Testis (tissue), 3 donors: ENCODE results near the gene SEMA3F. TPM values are rescaled to one million over a fixed set of nuclear protein-coding genes. Genes with fewer than 3 reads are reported as not detected.

Experiments
- DNase-seq: peaks from one replicate; pipeline ENCODE4 v3.0.0-alpha.2; 2019
- H3K27ac ChIP-seq, 2 donors: fragments of 200-600 bp; sonication (generic); one replicate each; pipeline ENCODE4 v1.5.1; 2019
- H3K27me3 ChIP-seq: fragments of 200-600 bp; sonication (generic); one replicate; pipeline ENCODE4 v1.5.1; 2019
- H3K36me3 ChIP-seq: fragments of 200-600 bp; sonication (generic); one replicate; pipeline ENCODE4 v1.5.1; 2017; ENCODE audit warnings: low read depth; ENCODE audit errors: missing control alignments
- H3K4me1 ChIP-seq: fragments of 200-600 bp; sonication (generic); one replicate; pipeline ENCODE4 v1.5.1; 2019
- H3K4me3 ChIP-seq, 2 donors: fragments of 200-600 bp; sonication (generic); one replicate each; pipeline ENCODE4 v1.5.1; 2017 to 2019
- H3K9me3 ChIP-seq: fragments of 200-600 bp; sonication (generic); one replicate; pipeline ENCODE4 v1.5.1; 2017
- CTCF ChIP-seq, 3 experiments: fragments of 450-650 bp in 2 of 3; fragments of 200-600 bp in 1 of 3; sonication (generic) in 1 of 3; IDR thresholded peaks; one replicate each; pipeline ENCODE4 v1.5.1; 2016 to 2019; ENCODE audit warnings: antibody characterized with exemption in 3 of 3, mild to moderate bottlenecking in 2 of 3, moderate library complexity in 1 of 3
- POLR2A ChIP-seq: fragments of 450-650 bp; IDR thresholded peaks from one replicate; pipeline ENCODE4 v1.6.1; 2017; ENCODE audit warnings: antibody characterized with exemption, mild to moderate bottlenecking, moderate library complexity
- WGBS, 2 donors: methylation state at CpG; one replicate each; pipeline ENCODE4 v1.1.5; 2018; 5-methylcytosine and 5-hydroxymethylcytosine counted together
- intact Hi-C: fragments of 100-400 bp; cut with DNase I; formaldehyde crosslinking; loops from one replicate; pipeline ENCODE4 v1.15.1; 2023; ENCODE audit warnings: low total_unique reads
- polyA plus RNA-seq: library from polyadenylated mRNA; stranded (reverse); fragments of 350-450 nt; fragmentation: Illumina TruSeq; extraction: RNeasy Lipid Tissue Mini Kit (QIAGEN cat#74804); gene quantifications from one replicate; pipeline ENCODE4 v1.2.3, GENCODE V29; 2014; ENCODE audit warnings: low read depth, low replicate concordance; ENCODE audit not compliant: insufficient read depth
- total RNA-seq, 2 donors: library from RNA; depleted of rRNA; stranded (reverse); fragments of >200 nt; gene quantifications; one replicate each; pipeline ENCODE4 v1.2.3, GENCODE V29; 2016

The SEMA3F gene
- total and polyA plus RNA-seq, 3 donors from 2014 or later = 6.9 to 8.3 (median 7.5) TPM

DNA sequence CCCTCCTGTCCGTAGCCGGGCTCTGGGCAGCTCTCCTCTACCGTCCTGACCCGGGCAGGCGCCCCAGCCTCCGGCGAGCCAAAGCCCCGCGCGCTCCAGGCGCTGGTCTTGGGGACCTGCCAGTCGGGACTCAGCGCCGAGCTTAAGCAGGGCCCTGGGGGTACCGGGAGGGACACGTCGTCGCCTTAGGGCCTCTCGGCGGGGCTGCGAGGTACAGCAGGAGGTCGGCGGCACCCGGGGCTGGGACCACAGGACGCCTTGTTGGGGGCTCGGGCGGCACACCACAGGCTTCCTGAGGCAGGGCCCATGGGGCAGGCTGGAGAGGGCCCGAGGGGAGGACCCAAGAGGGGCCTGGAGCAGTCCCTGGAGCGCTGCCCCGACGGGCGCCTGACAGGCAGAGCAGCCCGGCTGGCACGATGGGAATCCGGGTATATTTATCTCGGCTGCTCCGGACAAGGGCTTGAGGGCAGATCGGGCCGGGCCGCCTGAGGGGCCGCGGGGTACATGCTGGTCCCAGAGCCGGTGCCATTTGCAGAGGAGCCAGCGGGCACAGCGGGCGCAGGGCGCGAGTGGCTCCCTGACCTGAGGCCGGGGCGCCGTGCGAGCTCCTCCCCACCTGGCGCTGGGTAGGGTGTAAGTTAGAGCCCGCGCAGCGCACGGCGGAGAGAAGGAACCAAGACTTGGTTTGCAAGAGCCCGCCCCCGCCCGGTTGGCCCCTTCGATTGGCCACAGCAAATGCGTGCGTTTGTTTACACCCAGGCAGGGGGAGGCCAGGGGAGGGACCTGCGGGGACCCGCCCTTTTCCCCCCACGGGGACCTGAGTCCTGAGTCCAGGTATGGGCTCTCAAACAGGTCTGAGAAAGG, 50.5 kb downstream of the SEMA3F start:
- DNase-seq = peak; percentile 51
- Histone ChIP-seq H3K27ac (no peak overlapping the region), H3K9me3 (no peaks in the 10 kb centered on the region), H3K27me3 (no peaks in the 10 kb centered on the region), H3K4me3 (peak overlapping the region; percentile 27 to 58), H3K4me1 (no peaks in the 10 kb centered on the region), H3K36me3 (no peaks in the 10 kb centered on the region)
- no peak for TF ChIP-seq POLR2A
- no peak for TF ChIP-seq CTCF (IDR thresholded peaks at IDR 0.05)
- intact Hi-C loops = no loop called here
- WGBS, 2 donors = 24 to 51% methylated on average over 6 to 53 of the region's 67 CpGs

DNA sequence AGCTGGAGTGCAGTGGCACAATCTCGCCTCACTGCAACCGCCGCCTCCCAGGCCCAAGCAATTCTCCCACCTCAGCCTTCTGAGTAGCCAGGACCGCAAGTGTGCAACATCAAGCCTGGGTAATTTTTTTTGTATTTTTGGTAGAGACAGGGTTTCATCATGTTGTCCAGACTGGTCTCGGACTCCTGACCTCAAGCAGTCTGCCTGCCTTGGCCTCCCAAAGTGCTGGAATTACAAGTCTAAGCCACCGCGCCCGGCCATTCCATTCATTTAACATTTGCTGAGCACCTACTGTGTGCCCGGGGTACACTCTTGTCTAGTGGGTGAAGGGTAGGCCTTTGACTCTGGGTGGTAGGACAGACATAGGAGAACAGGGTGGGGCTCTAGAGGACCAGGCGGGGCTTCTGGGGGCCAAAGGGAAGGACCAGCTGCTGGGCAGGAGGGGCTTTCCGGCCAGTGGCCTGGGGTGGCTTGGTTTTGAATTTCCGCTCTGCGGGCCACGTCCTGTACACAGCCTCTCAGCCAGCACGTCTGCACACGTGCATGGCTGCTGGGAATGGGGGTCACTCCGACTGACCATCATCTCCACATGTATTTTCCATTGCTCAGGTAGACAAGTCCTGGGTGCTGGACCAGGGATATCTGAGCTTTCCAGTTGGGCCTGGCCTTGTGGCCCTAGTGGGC, 52.4 kb downstream of the SEMA3F start:
- H3K4me3 ChIP-seq = no peak overlapping the region
- H3K27me3 ChIP-seq = no peaks in the 10 kb centered on the region
- 94 to 97% methylated on average over 11 to 17 of the region's 17 CpGs for WGBS, 2 donors
- TF ChIP-seq CTCF (IDR thresholded peaks at IDR 0.05) = no peak
- TF ChIP-seq POLR2A = no peak
- H3K4me1 ChIP-seq = no peaks in the 10 kb centered on the region
- intact Hi-C loops = no loop called here
- H3K9me3 ChIP-seq = no peaks in the 10 kb centered on the region
- no peak for DNase-seq
- no peaks in the 10 kb centered on the region for H3K36me3 ChIP-seq
- no peak overlapping the region for H3K27ac ChIP-seq

GRCh38 chr3:50208677-50209344, 53.7 kb downstream of the SEMA3F start:
- no peaks in the 10 kb centered on the region for H3K27me3 ChIP-seq
- H3K27ac ChIP-seq = no peak overlapping the region
- no peaks in the 10 kb centered on the region for H3K9me3 ChIP-seq
- peaks cover 6% of the 10 kb centered on the region for H3K4me1 ChIP-seq
- TF ChIP-seq CTCF (IDR thresholded peaks at IDR 0.05) (no peak), POLR2A (no peak)
- intact Hi-C loops = no loop called here
- no peaks in the 10 kb centered on the region for H3K36me3 ChIP-seq
- WGBS, 2 donors = 55 to 65% methylated on average over 9 to 14 of the region's 14 CpGs
- DNase-seq = no peak
- no peak overlapping the region for H3K4me3 ChIP-seq

GRCh38 chr3:50210176-50210509, 55.0 kb downstream of the SEMA3F start:
- intact Hi-C loops = no loop called here
- H3K4me1 ChIP-seq = peaks cover 6% of the 10 kb centered on the region
- DNase-seq = no peak
- H3K4me3 ChIP-seq = no peak overlapping the region
- no peak overlapping the region for H3K27ac ChIP-seq
- WGBS, 2 donors = 88 to 96% methylated on average over 3 to 5 of the region's 5 CpGs
- H3K9me3 ChIP-seq = no peaks in the 10 kb centered on the region
- H3K27me3 ChIP-seq = no peaks in the 10 kb centered on the region
- TF ChIP-seq POLR2A = no peak
- H3K36me3 ChIP-seq = no peaks in the 10 kb centered on the region
